HepG2 (cell line): Measurements from ENCODE around the gene SULT2A1. TPM values are rescaled to one million over a fixed set of nuclear protein-coding genes. Genes with fewer than 3 reads are reported as not detected.

ENCODE experiments used
- ADNP ChIP-seq: sonication (generic); formaldehyde crosslinking; IDR thresholded peaks from 2 replicates; pipeline ENCODE4 v1.4.0; 2020; ENCODE audit warnings: missing genetic modification reagents
- ATF4 ChIP-seq, 2 experiments: fragments of 450-650 bp in 1 of 2; sonication (generic) in 1 of 2; formaldehyde crosslinking; IDR thresholded peaks; 2 replicates each; pipeline versions ENCODE4 v1.5.0 to v1.8.0; 2020 to 2022; ENCODE audit warnings: mild to moderate bottlenecking in 1 of 2, missing genetic modification reagents in 1 of 2
- CEBPB ChIP-seq: IDR thresholded peaks from 2 replicates; pipeline ENCODE4 v1.6.1; 2011; ENCODE audit warnings: low read depth, low read length, improper control_type of control experiment, borderline replicate concordance
- FIP1L1 ChIP-seq: fragments of 200-400 bp; formaldehyde crosslinking; IDR thresholded peaks from 2 replicates; pipeline ENCODE4 v1.6.1; 2018; ENCODE audit warnings: low read depth, mild to moderate bottlenecking, low read length, moderate library complexity, borderline replicate concordance; ENCODE audit not compliant: insufficient read depth
- GABPB1 ChIP-seq: IDR thresholded peaks from 2 replicates; pipeline ENCODE4 v1.6.1; 2016; ENCODE audit warnings: mild to moderate bottlenecking, missing genetic modification reagents, moderate library complexity, missing compliant biosample characterization
- HDAC2 ChIP-seq: sonication (generic); formaldehyde crosslinking; IDR thresholded peaks from 2 replicates; pipeline ENCODE4 v1.4.0; 2020; ENCODE audit warnings: missing genetic modification reagents
- HES4 ChIP-seq: sonication (generic); formaldehyde crosslinking; IDR thresholded peaks from 2 replicates; pipeline ENCODE4 v1.9.0; 2021; ENCODE audit warnings: mild to moderate bottlenecking, missing genetic modification reagents, borderline replicate concordance
- HNF1B ChIP-seq: sonication (generic); formaldehyde crosslinking; IDR thresholded peaks from 2 replicates; pipeline ENCODE4 v1.5.1; 2020; ENCODE audit warnings: mild to moderate bottlenecking, moderate library complexity, missing genetic modification reagents
- IKZF1 ChIP-seq: fragments of 450-650 bp; IDR thresholded peaks from 2 replicates; pipeline ENCODE4 v1.7.1; 2016
- JUN ChIP-seq: sonication (generic); formaldehyde crosslinking; IDR thresholded peaks from 2 replicates; pipeline ENCODE4 v1.4.0; 2020; ENCODE audit warnings: mild to moderate bottlenecking, missing genetic modification reagents
- KDM3A ChIP-seq: IDR thresholded peaks from 2 replicates; pipeline ENCODE4 v1.6.1; 2018; ENCODE audit warnings: low read depth, missing compliant biosample characterization
- MAFG ChIP-seq: sonication (generic); formaldehyde crosslinking; IDR thresholded peaks from 2 replicates; pipeline ENCODE4 v1.5.1; 2020; ENCODE audit warnings: mild to moderate bottlenecking, missing genetic modification reagents
- RFXAP ChIP-seq: sonication (generic); formaldehyde crosslinking; IDR thresholded peaks from 2 replicates; pipeline ENCODE4 v1.4.0; 2020; ENCODE audit warnings: missing genetic modification reagents, borderline replicate concordance
- SAFB2 ChIP-seq: sonication (generic); formaldehyde crosslinking; IDR thresholded peaks from 2 replicates; pipeline ENCODE4 v1.5.1; 2020; ENCODE audit warnings: missing genetic modification reagents, low read depth, mild to moderate bottlenecking, borderline replicate concordance
- USF2 ChIP-seq, 2 experiments: sonication (generic) in 1 of 2; formaldehyde crosslinking in 1 of 2; IDR thresholded peaks; 2 replicates each; pipeline versions ENCODE4 v1.5.1 to v1.6.1; 2011 to 2020; ENCODE audit warnings: borderline replicate concordance in 1 of 2, low read depth in 1 of 2, low read length in 1 of 2, mild to moderate bottlenecking in 1 of 2, missing genetic modification reagents in 1 of 2, moderate library complexity in 1 of 2
- ZBTB39 ChIP-seq: sonication (generic); formaldehyde crosslinking; IDR thresholded peaks from 2 replicates; pipeline ENCODE4 v1.5.0; 2020; ENCODE audit warnings: missing genetic modification reagents
- ZNF160 ChIP-seq: sonication (generic); formaldehyde crosslinking; IDR thresholded peaks from 2 replicates; pipeline ENCODE4 v1.8.0; 2022; ENCODE audit warnings: mild to moderate bottlenecking, inconsistent platforms, missing genetic modification reagents
- ZNF333 ChIP-seq: sonication (generic); formaldehyde crosslinking; IDR thresholded peaks from 2 replicates; pipeline ENCODE4 v1.4.0; 2020; ENCODE audit warnings: mild to moderate bottlenecking, missing genetic modification reagents, borderline replicate concordance
- ZNF891 ChIP-seq: sonication (generic); formaldehyde crosslinking; IDR thresholded peaks from 2 replicates; pipeline ENCODE4 v1.5.0; 2020; ENCODE audit warnings: mild to moderate bottlenecking, missing genetic modification reagents
- polyA plus RNA-seq, 8 experiments: library from polyadenylated mRNA; depleted of rRNA in 3 of 8; stranded (reverse) in 7 of 8; unstranded in 1 of 8; fragments of >200 nt; fragmentation: Illumina TruSeq in 4 of 8; extraction: Trizol in 4 of 8; gene quantifications; 2 replicates each; pipeline versions ENCODE4 v1.2.1 to v1.2.3, GENCODE V29; 2011 to 2016; ENCODE audit warnings: low read depth in 4 of 8, missing spikeins in 1 of 8, mixed read lengths in 1 of 8; ENCODE audit not compliant: insufficient read depth in 1 of 8
- total RNA-seq, 5 experiments: library from RNA; depleted of rRNA; stranded (reverse); fragments of >200 nt; fragmentation: Illumina TruSeq; extraction: Trizol; gene quantifications; 2 replicates each; pipeline ENCODE4 v1.2.3, GENCODE V29; 2016; ENCODE audit warnings: low read depth in 1 of 5
- TF ChIP-seq, protein P1 (sequence below): sonication (generic); formaldehyde crosslinking; IDR thresholded peaks from 2 replicates; pipeline ENCODE4 v1.4.0; 2020; ENCODE audit warnings: missing genetic modification reagents

Gene SULT2A1
- total and polyA plus RNA-seq, 2 of the 13 experiments (the other 11 are each of a cell fraction or from before 2014, with no cell fraction given) = 137 to 193 TPM

DNA sequence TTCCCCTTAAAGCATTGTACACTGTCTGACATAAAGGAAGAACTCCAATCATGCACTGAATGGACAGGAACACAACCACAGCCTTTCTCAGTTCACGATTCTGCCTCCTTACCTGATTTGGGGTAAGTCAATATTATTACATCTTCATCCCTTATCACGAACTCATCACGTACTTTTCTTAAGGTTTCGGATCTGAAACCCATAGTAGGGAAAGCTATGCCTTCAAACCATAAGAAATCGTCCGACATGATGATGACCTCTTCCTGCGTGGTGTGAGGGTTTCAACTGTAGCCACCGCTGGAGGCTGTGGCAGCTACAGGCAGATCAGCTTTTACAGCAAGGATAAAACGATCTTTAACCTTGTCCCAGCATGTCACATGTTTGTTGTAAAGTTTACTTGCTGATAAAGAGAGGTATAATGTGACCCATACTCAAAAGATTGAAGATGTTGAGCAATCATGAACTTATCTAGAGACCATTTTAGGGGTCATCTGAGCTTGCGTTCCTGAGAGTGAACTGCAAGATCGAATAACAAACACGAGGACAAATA is at the start of gene SULT2A1 (continued):
- TF ChIP-seq GABPB1 (no peak), ZNF160 (CRISPR knock-in tag) (no peak), JUN (CRISPR knock-in tag) (no peak), SAFB2 (CRISPR knock-in tag) (peak; percentile 42; the same call in 1 of the 2 replicates), MAFG (CRISPR knock-in tag) (no peak), KDM3A (CRISPR knock-in tag) (peak; percentile 67; the same call in 1 of the 2 replicates), FIP1L1 (no peak), ZNF891 (CRISPR knock-in tag) (no peak), IKZF1 (no peak), ZNF333 (CRISPR knock-in tag) (no peak), ADNP (CRISPR knock-in tag) (no peak), HNF1B (peak; percentile 82; the same call in 1 of the 2 replicates), ZBTB39 (CRISPR knock-in tag) (no peak; the same call in 1 of the 2 replicates), HDAC2 (CRISPR knock-in tag) (peak; percentile 95), USF2 (IDR thresholded peaks at IDR 0.05; ENCODE audit: low read depth, low read length) (0 out of 2 replicates have a peak, but pooled peaks have one; percentile 19), USF2 (CRISPR knock-in tag; IDR thresholded peaks at IDR 0.05; ENCODE audit: borderline replicate concordance) (peak; percentile 66), RFXAP (CRISPR knock-in tag) (no peak), HES4 (CRISPR knock-in tag) (no peak), ATF4 (CRISPR knock-in tag; IDR thresholded peaks at IDR 0.05) (peak in 1 of 2 experiments; percentile 50; a peak in 1 of 4 replicates), CEBPB (peak; percentile 96)
- TF ChIP-seq, protein P1, sequence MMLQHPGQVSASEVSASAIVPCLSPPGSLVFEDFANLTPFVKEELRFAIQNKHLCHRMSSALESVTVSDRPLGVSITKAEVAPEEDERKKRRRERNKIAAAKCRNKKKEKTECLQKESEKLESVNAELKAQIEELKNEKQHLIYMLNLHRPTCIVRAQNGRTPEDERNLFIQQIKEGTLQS (CRISPR knock-in tag) = no peak
